ENCODE results near the gene ADH4.

DNA sequence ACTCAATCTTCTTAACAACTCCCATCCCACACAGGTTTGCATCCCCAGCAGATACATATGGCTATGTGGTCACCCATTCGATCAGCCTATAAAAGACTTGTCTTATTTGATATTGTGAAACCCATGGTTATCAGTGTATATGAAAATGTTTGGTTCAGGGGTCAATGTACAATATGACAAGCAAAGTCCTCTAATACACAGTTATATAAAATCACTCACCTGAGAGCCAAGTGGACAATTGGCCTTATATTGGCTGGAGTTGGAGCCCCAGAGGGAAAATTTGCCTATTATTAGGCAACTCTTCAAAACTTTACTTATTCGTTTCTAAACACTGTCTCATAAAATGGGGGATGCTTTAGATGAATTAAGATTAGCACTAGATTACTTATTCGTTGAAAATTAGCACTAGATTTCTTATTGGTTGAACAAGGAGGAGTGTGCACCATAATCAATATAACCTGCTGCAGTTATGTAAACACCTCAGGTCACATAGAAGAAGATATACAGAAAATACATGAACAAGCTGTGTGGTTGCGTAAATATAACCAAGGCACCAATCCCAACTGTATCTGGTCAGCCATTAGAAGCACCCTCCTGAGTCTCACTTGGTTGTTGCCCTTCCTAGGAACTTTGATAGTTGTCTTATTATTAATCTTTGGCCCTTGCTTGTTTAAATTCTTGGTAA, 10.7 kb upstream of the ADH4 start:
- TF ChIP-seq POLR2A (IDR thresholded peaks at IDR 0.05; ENCODE audit: low read depth, low read length) (no peak), POLR2AphosphoS5 (IDR thresholded peaks at IDR 0.05; ENCODE audit: low read depth, low read length) (no peak)
